ENCODE measurements around the gene PTPN9. TPM values are rescaled to one million over a fixed set of nuclear protein-coding genes. Genes with fewer than 3 reads are reported as not detected.
A peak's percentile ranks its signal among the peaks of the same experiment; 100 is the strongest.

Gene PTPN9
- total and polyA plus RNA-seq, 2 of the 13 experiments (the other 11 are each of a cell fraction or from before 2014, with no cell fraction given) = 16.6 to 19.9 TPM

DNA sequence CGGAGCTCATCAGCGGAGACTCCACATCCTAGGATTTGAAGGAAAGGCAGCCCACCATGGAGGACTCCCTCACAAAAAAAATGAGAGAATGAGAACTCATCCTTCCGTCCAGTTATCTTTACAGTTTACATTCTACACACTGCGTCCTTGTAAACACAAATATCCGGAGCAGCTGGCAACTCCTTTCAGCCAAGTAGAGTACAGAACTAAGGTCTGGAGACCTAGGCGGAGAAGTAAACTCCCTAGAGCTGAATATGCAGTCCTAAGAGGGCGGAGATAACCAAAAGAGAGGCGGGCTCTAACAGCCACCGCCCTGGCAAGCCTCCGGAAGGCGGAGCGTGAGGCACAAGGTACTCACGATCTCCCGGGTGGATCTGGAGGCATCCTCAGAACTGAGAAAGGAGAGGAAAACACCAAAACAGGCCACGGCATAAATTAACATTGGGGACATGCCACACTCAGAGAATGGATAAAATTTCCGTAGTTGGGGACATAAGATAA, 126.7 kb downstream of the PTPN9 start (continued):
- TF ChIP-seq, protein P1, sequence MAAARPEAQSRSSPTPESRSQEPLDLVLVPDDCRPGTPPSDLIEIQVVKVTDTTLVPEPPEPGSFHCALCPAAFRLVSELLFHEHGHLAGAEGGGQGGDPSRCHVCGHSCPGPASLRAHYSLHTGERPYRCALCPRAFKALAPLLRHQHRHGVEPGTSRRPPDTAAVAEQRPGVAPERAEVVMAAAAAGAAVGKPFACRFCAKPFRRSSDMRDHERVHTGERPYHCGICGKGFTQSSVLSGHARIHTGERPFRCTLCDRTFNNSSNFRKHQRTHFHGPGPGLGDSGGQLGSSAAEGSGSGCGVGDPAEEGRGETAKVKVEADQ (CRISPR knock-in tag; IDR thresholded peaks at IDR 0.05; ENCODE audit: borderline replicate concordance) = 0 out of 2 replicates have a peak, but pooled peaks have one; percentile 3
- TF ChIP-seq EP300 (IDR thresholded peaks at IDR 0.05; ENCODE audit: low read depth in 2 of 2, low read length in 2 of 2) (no peak), EP300 (CRISPR knock-in tag; IDR thresholded peaks at IDR 0.05; ENCODE audit: borderline replicate concordance) (0 out of 2 replicates have a peak, but pooled peaks have one; percentile 8), TAF1 (CRISPR knock-in tag; IDR thresholded peaks at IDR 0.05) (peak; percentile 64; the same call in 1 of the 2 replicates), ZFP36L1 (CRISPR knock-in tag; IDR thresholded peaks at IDR 0.05) (0 out of 2 replicates have a peak, but pooled peaks have one; percentile 64), POLR2G (IDR thresholded peaks at IDR 0.05; ENCODE audit: low read depth, low read length) (peak; percentile 12; the same call in 1 of the 2 replicates), CHD4 (IDR thresholded peaks at IDR 0.05; ENCODE audit: borderline replicate concordance, low read length) (peak; percentile 63; the same call in 1 of the 2 replicates), ZNF44 (CRISPR knock-in tag; IDR thresholded peaks at IDR 0.05) (no peak), HDAC6 (IDR thresholded peaks at IDR 0.05; ENCODE audit: low read depth, low read length) (no peak), MIER2 (CRISPR knock-in tag; IDR thresholded peaks at IDR 0.05) (0 out of 2 replicates have a peak, but pooled peaks have one; percentile 43), TBX2 (CRISPR knock-in tag; IDR thresholded peaks at IDR 0.05; ENCODE audit: borderline replicate concordance) (peak; percentile 54), HDAC1 (CRISPR knock-in tag; IDR thresholded peaks at IDR 0.05) (peak; percentile 62), ZFP41 (CRISPR knock-in tag; IDR thresholded peaks at IDR 0.05; ENCODE audit: borderline replicate concordance) (no peak), KLF16 (CRISPR knock-in tag; IDR thresholded peaks at IDR 0.05) (peak in 1 of 2 experiments; percentile 52; a peak in 1 of 4 replicates), BRCA1 (CRISPR knock-in tag; IDR thresholded peaks at IDR 0.05) (no peak), ZSCAN25 (CRISPR knock-in tag; IDR thresholded peaks at IDR 0.05) (peak; percentile 61), ZNF616 (CRISPR knock-in tag; IDR thresholded peaks at IDR 0.05; ENCODE audit: low read depth) (0 out of 2 replicates have a peak, but pooled peaks have one; percentile 51), ZNF317 (CRISPR knock-in tag; IDR thresholded peaks at IDR 0.05) (0 out of 2 replicates have a peak, but pooled peaks have one; percentile 45), RBM22 (optimal IDR thresholded peaks at IDR 0.05; ENCODE audit: low read length) (peak; percentile 35), ZNF607 (CRISPR knock-in tag; IDR thresholded peaks at IDR 0.05; ENCODE audit: borderline replicate concordance) (0 out of 2 replicates have a peak, but pooled peaks have one; percentile 58), GATAD1 (CRISPR knock-in tag; IDR thresholded peaks at IDR 0.05) (0 out of 2 replicates have a peak, but pooled peaks have one; percentile 3), ZNF234 (CRISPR knock-in tag; conservative IDR thresholded peaks at IDR 0.05) (0 out of 2 replicates have a peak, but pooled peaks have one; percentile 38), ZNF431 (CRISPR knock-in tag; IDR thresholded peaks at IDR 0.05; ENCODE audit: borderline replicate concordance, low read depth) (no peak), SOX6 (IDR thresholded peaks at IDR 0.05) (no peak), SOX6 (CRISPR knock-in tag; IDR thresholded peaks at IDR 0.05) (0 out of 2 replicates have a peak, but pooled peaks have one; percentile 10), ZNF556 (CRISPR knock-in tag; IDR thresholded peaks at IDR 0.05; ENCODE audit: borderline replicate concordance) (0 out of 2 replicates have a peak, but pooled peaks have one; percentile 15)
- TF ChIP-seq, protein P2, sequence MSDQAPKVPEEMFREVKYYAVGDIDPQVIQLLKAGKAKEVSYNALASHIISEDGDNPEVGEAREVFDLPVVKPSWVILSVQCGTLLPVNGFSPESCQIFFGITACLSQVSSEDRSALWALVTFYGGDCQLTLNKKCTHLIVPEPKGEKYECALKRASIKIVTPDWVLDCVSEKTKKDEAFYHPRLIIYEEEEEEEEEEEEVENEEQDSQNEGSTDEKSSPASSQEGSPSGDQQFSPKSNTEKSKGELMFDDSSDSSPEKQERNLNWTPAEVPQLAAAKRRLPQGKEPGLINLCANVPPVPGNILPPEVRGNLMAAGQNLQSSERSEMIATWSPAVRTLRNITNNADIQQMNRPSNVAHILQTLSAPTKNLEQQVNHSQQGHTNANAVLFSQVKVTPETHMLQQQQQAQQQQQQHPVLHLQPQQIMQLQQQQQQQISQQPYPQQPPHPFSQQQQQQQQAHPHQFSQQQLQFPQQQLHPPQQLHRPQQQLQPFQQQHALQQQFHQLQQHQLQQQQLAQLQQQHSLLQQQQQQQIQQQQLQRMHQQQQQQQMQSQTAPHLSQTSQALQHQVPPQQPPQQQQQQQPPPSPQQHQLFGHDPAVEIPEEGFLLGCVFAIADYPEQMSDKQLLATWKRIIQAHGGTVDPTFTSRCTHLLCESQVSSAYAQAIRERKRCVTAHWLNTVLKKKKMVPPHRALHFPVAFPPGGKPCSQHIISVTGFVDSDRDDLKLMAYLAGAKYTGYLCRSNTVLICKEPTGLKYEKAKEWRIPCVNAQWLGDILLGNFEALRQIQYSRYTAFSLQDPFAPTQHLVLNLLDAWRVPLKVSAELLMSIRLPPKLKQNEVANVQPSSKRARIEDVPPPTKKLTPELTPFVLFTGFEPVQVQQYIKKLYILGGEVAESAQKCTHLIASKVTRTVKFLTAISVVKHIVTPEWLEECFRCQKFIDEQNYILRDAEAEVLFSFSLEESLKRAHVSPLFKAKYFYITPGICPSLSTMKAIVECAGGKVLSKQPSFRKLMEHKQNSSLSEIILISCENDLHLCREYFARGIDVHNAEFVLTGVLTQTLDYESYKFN (CRISPR knock-in tag; conservative IDR thresholded peaks at IDR 0.05) = 0 out of 2 replicates have a peak, but pooled peaks have one; percentile 29

Measured in HepG2 (cell line).